Activated CD4-positive, alpha-beta T cell treated with anti-CD3 and anti-CD28 coated beads, Interleukin-2, amount 10 ng/mL, durations not matched to agents 24 days and 14 days (primary cell): ENCODE measurements around the gene LINC01488. TPM values are rescaled to one million over a fixed set of nuclear protein-coding genes. Genes with fewer than 3 reads are reported as not detected.

ENCODE experiments used
- DNase-seq: peaks from one replicate; pipeline ENCODE4 v3.0.0; 2022
- H3K27ac Mint-ChIP-seq: one replicate; pipeline ENCODE4 v1.8.0; 2022; ENCODE audit warnings: mild to moderate bottlenecking, mixed read lengths
- H3K27me3 Mint-ChIP-seq: one replicate; pipeline ENCODE4 v1.8.0; 2022; ENCODE audit warnings: mixed read lengths
- H3K36me3 Mint-ChIP-seq: one replicate; pipeline ENCODE4 v1.8.0; 2022; ENCODE audit warnings: low read depth, mild to moderate bottlenecking, mixed read lengths
- H3K4me1 Mint-ChIP-seq: one replicate; pipeline ENCODE4 v1.8.0; 2021; ENCODE audit warnings: mixed read lengths
- H3K4me3 Mint-ChIP-seq: one replicate; pipeline ENCODE4 v1.8.0; 2022; ENCODE audit warnings: mild to moderate bottlenecking, moderate library complexity, mixed read lengths
- H3K9me3 Mint-ChIP-seq: one replicate; pipeline ENCODE4 v1.8.0; 2021; ENCODE audit warnings: mixed read lengths
- intact Hi-C: fragments of 100-400 bp; cut with micrococcal nuclease; formaldehyde crosslinking; loops from one replicate; pipeline ENCODE4 v1.15.1; 2023
- total RNA-seq: library from RNA; stranded (reverse); gene quantifications from 2 replicates; pipeline ENCODE4 v1.2.3, GENCODE V29; 2022

Gene LINC01488
- total RNA-seq, 1 donor from 2014 or later = not detected

DNA sequence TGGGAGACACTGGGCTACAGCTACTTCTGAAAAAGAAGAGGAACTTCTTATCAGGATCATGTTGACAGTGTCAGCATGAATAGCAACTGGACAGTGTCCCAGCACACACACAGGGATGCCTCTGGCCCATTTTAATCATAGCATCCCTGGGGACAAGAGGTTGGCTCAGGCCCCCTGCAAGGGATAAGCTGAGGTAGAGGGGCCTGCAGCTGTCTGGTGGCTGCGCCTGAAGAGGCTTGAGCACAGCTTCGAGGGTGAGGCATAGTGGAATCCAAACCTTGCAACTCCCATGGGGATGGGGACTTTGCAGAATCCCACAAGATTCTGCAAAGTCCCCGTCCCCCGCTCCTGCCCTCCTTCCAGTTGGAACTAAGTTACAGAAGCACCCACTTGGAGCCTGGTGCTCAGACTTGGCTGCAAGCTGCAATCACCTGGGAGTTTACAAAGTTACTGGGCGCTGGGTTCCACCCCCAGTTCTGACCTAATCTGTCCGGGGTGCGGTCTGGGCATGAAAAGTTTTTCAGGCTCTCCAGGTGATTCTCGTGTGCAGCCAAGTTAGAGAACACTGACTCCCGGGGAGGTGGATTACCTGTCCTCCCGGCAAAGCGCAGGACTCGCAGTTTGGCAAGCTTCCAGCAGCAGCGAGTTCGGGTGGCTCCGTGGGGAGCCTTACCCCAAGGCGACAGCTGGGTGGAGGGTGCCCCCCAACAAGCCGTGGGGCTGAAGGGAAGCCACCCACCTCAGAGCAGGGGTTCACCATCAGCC is 16.0 kb upstream of the LINC01488 start:
- Mint-ChIP-seq H3K27me3 (peaks cover 5% of the 10 kb centered on the region), H3K4me1 (no peaks in the 10 kb centered on the region)

DNA sequence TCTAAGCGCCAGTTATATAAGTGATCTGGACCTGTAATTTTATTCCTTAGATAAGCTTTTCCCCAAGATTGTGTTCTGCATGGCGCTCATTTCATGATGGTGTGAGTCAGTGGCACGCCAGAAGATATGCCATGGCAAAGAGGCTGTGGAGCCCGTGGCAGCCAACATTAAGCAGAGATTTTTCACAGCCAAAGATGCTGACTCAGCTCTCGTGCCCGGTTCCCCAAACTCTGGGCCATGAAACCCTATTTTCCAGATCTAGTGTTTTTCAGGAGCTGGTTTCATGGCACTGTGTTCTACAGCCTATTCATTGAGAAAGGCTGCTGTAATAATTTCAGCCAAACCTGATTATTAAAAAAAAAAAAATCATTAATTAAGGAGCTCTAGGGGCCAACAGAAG is 15.4 kb upstream of the LINC01488 start:
- Mint-ChIP-seq H3K4me3 (no peak overlapping the region), H3K4me1 (no peaks in the 10 kb centered on the region), H3K9me3 (no peaks in the 10 kb centered on the region), H3K27ac (no peak overlapping the region), H3K27me3 (peaks cover 2% of the 10 kb centered on the region), H3K36me3 (peaks cover 1% of the 10 kb centered on the region)
- intact Hi-C loops = no loop called here
- DNase-seq = no peak

More for the DNA sequence above, 16.0 kb upstream of the LINC01488 start:
- intact Hi-C loops = no loop called here
- Mint-ChIP-seq H3K9me3 (peaks cover 1% of the 10 kb centered on the region), H3K27ac (no peak overlapping the region), H3K4me3 (no peak overlapping the region), H3K36me3 (peaks cover 1% of the 10 kb centered on the region)
- no peak for DNase-seq

DNA sequence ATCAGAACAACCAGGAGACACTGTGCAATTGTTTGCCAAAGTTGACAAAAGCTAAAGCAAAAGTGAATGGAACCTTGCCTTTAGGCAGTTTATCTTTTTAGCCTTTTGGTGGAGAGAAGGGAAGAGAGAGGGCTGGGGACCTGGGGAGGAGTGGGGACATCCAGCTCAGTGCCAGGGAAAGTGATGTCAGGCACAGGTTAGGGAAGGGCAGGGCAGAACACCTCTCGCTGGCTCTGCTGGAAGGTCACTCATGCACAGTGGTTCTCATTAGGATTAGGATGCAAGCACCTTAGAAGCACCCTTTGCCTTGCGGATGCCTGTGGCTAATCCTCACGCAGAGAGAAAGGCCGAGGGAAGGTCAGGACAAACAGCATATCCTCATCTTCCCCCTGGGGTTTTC is 14.3 kb upstream of the LINC01488 start:
- Mint-ChIP-seq H3K27me3 (no peaks in the 10 kb centered on the region), H3K27ac (no peak overlapping the region), H3K4me3 (no peak overlapping the region), H3K4me1 (no peaks in the 10 kb centered on the region), H3K9me3 (no peaks in the 10 kb centered on the region), H3K36me3 (no peaks in the 10 kb centered on the region)
- no peak for DNase-seq
- intact Hi-C loops = no loop called here

DNA sequence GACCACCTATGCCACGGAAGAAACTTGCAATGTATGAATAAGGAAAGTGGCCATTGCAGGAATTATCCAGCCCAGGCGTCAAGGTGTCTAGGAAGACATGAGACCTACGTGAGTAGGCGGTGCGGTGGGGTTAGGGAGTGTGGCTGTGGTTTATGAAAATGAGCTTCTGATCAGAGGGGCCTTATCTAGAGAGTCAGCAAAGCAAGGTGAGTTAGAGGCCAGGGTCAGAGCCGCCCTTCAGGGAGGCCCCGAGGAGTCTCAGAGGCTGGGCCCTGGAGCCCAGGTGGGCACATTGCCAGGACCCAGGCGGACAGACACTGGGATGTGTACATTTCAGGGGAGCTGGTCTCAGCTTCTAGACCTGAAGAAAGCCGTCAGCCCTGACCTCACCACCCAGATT is 13.8 kb upstream of the LINC01488 start:
- H3K4me1 Mint-ChIP-seq = no peaks in the 10 kb centered on the region
- H3K9me3 Mint-ChIP-seq = no peaks in the 10 kb centered on the region
- intact Hi-C loops = no loop called here
- no peaks in the 10 kb centered on the region for H3K27me3 Mint-ChIP-seq
- no peak overlapping the region for H3K4me3 Mint-ChIP-seq
- DNase-seq = no peak
- H3K36me3 Mint-ChIP-seq = no peaks in the 10 kb centered on the region
- H3K27ac Mint-ChIP-seq = no peak overlapping the region

GRCh38 chr11:69468221-69468620 is 13.2 kb upstream of the LINC01488 start:
- peaks cover under 1% of the 10 kb centered on the region for H3K9me3 Mint-ChIP-seq
- no peaks in the 10 kb centered on the region for H3K27me3 Mint-ChIP-seq
- H3K4me3 Mint-ChIP-seq = no peak overlapping the region
- no peak for DNase-seq
- intact Hi-C loops = no loop called here
- H3K27ac Mint-ChIP-seq = peak overlapping the region; percentile 20
- no peaks in the 10 kb centered on the region for H3K36me3 Mint-ChIP-seq
- no peaks in the 10 kb centered on the region for H3K4me1 Mint-ChIP-seq

DNA sequence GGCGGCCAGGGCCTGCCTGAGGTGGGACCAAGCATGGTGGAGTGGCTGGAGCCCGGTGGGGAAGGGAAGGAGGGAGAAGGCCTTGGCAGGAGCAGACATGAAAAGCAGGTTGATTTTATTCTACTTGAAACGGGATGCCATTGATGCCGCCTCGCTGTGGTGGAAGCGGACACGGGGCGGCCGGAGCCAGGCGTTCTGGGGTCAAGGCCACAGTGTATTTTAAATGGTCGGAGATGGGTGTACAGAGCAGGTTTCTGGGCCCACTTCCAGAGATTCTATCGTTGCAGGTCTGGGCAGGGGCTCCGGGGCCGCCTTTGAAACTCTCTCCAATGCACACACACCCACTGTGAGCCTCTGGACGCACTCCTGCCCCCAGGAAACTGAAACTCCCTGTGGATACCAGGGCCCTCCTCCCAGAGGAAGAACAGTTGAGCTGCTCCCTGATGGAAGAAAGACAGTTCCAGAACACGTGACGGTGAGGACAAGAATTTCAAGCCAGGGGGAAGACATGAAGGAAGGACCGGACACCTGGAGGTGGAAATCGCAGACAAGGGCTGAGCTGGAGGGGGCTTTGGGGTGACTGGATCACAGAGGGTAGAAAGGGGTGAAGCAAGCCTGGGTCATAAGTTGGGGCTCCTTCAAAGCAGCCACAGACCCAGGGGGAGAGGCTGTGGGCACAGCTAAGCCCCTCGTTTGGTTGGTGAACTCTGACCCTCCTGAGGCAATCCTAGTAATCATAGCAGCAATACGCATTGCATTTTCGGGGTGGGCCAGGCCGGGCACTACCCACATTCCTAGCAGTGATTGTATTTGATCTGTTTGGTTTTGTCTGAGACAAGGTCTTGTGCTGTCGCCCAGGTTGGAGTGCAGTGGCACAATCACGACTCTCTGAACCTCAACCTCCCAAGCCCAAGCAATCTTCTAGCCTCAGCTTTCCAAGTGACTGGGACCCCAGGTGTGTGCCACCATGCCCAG is 12.3 kb upstream of the LINC01488 start:
- Mint-ChIP-seq H3K36me3 (no peaks in the 10 kb centered on the region), H3K27ac (no peak overlapping the region), H3K27me3 (no peaks in the 10 kb centered on the region), H3K4me3 (no peak overlapping the region), H3K4me1 (no peaks in the 10 kb centered on the region), H3K9me3 (peaks cover 7% of the 10 kb centered on the region)
- DNase-seq = no peak
- intact Hi-C loops = no loop called here

- Mint-ChIP-seq H3K36me3 (no peaks in the 10 kb centered on the region), H3K4me1 (no peaks in the 10 kb centered on the region), H3K27ac (no peak overlapping the region), H3K4me3 (no peak overlapping the region), H3K9me3 (peaks cover 7% of the 10 kb centered on the region), H3K27me3 (no peaks in the 10 kb centered on the region)
- no peak for DNase-seq
- intact Hi-C loops = no loop called here
These were observed 11.2 kb upstream of the LINC01488 start for GRCh38 chr11:69470301-69470700.

GRCh38 chr11:69470793-69471728 is 10.4 kb upstream of the LINC01488 start:
- intact Hi-C loops = no loop called here
- DNase-seq = no peak
- H3K27me3 Mint-ChIP-seq = no peaks in the 10 kb centered on the region
- no peak overlapping the region for H3K4me3 Mint-ChIP-seq
- H3K36me3 Mint-ChIP-seq = no peaks in the 10 kb centered on the region
- H3K9me3 Mint-ChIP-seq = peaks cover 7% of the 10 kb centered on the region
- no peak overlapping the region for H3K27ac Mint-ChIP-seq
- H3K4me1 Mint-ChIP-seq = no peaks in the 10 kb centered on the region

DNA sequence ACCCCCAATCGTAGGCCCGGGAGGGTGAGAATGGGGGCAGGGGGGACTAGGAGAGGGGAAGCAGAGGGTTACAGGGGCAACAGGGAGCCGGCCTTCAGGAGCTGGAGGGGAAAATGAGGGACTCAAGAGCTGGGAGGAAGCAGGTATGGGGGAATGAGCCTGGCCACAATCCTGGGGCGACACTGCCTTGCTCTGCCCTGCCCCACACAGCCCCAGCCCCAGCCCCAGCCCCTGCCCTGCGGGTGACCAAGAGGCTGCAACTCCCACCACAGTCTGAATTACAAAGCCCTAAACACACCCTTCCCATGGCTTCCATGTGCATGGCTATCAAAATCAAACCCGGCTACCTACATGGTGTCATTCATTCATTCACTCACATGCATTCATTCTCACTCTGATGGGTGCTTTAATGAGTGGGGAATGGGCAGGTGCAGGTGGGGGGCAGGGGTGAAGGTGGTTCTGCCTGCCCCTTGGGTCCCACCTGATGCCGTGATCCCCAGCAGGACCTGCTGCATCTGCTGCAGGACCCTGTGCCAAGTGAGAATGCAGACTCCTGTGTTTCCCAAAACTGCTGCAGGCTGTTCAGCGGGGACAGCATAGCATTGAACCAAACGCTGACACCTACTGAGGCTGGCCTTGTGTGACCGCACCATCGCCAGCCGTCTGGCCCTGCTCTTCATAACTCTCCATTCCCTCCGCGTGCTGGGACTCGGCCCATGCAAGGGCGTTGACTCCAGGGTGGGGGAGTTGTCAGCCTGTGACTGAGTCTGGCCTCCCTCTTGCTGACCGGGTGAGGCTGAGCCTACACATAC is 9.5 kb upstream of the LINC01488 start:
- H3K9me3 Mint-ChIP-seq = peaks cover 7% of the 10 kb centered on the region
- H3K4me1 Mint-ChIP-seq = no peaks in the 10 kb centered on the region
- no peaks in the 10 kb centered on the region for H3K27me3 Mint-ChIP-seq
- DNase-seq = no peak
- intact Hi-C loops = no loop called here
- H3K4me3 Mint-ChIP-seq = no peak overlapping the region
- no peaks in the 10 kb centered on the region for H3K36me3 Mint-ChIP-seq
- no peak overlapping the region for H3K27ac Mint-ChIP-seq

- DNase-seq = no peak
- Mint-ChIP-seq H3K36me3 (no peaks in the 10 kb centered on the region), H3K4me3 (no peak overlapping the region), H3K27ac (no peak overlapping the region), H3K4me1 (no peaks in the 10 kb centered on the region), H3K27me3 (no peaks in the 10 kb centered on the region), H3K9me3 (peaks cover 7% of the 10 kb centered on the region)
- intact Hi-C loops = no loop called here
These were observed 8.8 kb upstream of the LINC01488 start for GRCh38 chr11:69472541-69473275.

DNA sequence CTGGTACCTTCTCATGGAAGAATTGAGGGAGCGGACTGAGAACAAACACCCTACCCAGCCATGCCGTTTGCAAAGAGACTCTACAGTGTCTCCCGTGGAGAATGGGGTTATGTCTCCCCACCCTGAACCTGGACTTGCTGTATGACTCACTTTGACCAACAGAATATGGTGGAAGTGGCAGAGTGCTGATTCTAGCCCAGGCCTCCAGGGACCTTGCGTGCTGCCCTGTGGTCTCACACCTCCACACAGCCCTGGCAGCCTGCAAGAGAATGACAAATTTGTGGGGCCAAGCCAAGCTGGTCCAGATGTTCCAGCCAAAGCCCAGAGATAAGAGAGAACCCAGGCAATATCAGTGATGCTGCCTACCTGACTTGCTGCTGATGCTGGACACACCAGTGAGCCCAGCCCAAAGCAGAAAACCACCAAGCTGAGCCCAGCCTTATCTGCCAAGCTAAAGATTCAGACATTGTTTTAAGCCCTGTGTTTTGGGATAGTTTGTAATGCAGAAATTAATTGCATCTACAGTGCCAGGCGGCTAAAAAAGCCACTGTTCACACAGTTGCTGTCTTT is 8.1 kb upstream of the LINC01488 start:
- no peaks in the 10 kb centered on the region for H3K27me3 Mint-ChIP-seq
- no peak for DNase-seq
- intact Hi-C loops = no loop called here
- H3K36me3 Mint-ChIP-seq = no peaks in the 10 kb centered on the region
- no peaks in the 10 kb centered on the region for H3K4me1 Mint-ChIP-seq
- H3K9me3 Mint-ChIP-seq = peaks cover 7% of the 10 kb centered on the region
- H3K27ac Mint-ChIP-seq = no peak overlapping the region
- no peak overlapping the region for H3K4me3 Mint-ChIP-seq

DNA sequence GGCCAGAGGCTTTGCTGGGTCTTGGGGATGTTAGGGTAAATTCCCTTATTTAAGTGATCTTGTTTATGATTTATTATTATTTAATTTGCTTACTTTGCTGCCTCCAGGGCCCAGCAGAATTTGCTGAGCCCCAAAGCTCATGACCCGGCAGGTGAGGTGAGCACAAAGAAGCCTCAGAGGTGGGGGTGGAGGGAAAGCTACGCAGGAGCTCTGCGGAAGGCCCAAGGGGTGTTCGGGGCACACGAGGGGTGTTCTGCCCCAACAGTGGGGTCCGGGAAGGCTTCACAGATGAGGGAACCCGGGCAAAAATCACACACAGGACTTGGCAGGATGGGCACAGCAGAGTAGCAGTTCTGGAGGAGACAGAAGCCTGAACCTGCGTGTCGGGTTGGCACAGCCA is 6.7 kb upstream of the LINC01488 start:
- intact Hi-C loops = no loop called here
- H3K4me1 Mint-ChIP-seq = no peaks in the 10 kb centered on the region
- no peaks in the 10 kb centered on the region for H3K36me3 Mint-ChIP-seq
- H3K27me3 Mint-ChIP-seq = no peaks in the 10 kb centered on the region
- no peak overlapping the region for H3K4me3 Mint-ChIP-seq
- H3K27ac Mint-ChIP-seq = no peak overlapping the region
- peaks cover 7% of the 10 kb centered on the region for H3K9me3 Mint-ChIP-seq
- DNase-seq = no peak
